ENCODE measurements around the gene ZKSCAN1.
"Not testable (repeated sequence)": the region's sequence is repeated elsewhere in the genome, so short reads cannot be mapped to it uniquely, and the experiment has no call there.

ZKSCAN1 gene

GRCh38 chr7:100007887-100008286 lies 7.5 kb upstream of the ZKSCAN1 start:
- Histone ChIP-seq H3K4me3 (ENCODE audit: low read length) (no peak overlapping the region), H3K9ac (ENCODE audit: low read depth, low read length) (no peak overlapping the region), H3K36me3 (ENCODE audit: insufficient read depth, low read depth, low read length) (no peaks in the 10 kb centered on the region), H3K4me1 (ENCODE audit: insufficient read depth, low read length) (no peaks in the 10 kb centered on the region; the same call in 1 of the 2 replicates), H3K9me3 (ENCODE audit: insufficient read depth, low read depth, low read length) (no peaks in the 10 kb centered on the region), H3K27ac (ENCODE audit: low read length) (no peak overlapping the region), H3K27me3 (ENCODE audit: insufficient read depth, low read length) (no peaks in the 10 kb centered on the region)

DNA sequence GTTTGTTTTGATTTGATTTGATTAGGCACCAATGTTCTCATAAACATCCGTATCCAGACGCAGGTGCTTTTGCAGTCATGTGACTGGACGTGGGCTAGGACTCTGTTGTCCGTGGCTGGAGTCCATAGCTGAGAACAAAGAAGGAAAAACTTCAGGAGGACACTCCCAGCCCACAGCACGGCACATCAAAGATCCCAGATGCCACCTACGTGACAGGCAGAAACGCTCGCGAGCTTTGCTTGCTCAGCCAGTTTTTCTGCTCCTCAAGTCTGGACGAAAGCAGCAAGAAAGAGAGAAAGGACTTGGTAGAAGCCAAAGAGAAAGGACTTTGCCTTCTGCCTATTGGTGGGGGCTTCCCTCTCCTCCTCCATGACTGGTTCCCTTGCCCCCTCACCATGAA lies 6.9 kb upstream of the ZKSCAN1 start:
- no peaks in the 10 kb centered on the region; the same call in 1 of the 2 replicates for H3K4me1 ChIP-seq (ENCODE audit: insufficient read depth, low read length)
- H3K9me3 ChIP-seq (ENCODE audit: insufficient read depth, low read depth, low read length) = no peaks in the 10 kb centered on the region
- no peak overlapping the region for H3K9ac ChIP-seq (ENCODE audit: low read depth, low read length)
- no peak overlapping the region for H3K4me3 ChIP-seq (ENCODE audit: low read length)
- no peaks in the 10 kb centered on the region for H3K36me3 ChIP-seq (ENCODE audit: insufficient read depth, low read depth, low read length)
- H3K27me3 ChIP-seq (ENCODE audit: insufficient read depth, low read length) = no peaks in the 10 kb centered on the region
- H3K27ac ChIP-seq (ENCODE audit: low read length) = no peak overlapping the region

GRCh38 chr7:100009952-100010351 lies 5.4 kb upstream of the ZKSCAN1 start:
- not testable (repeated sequence) for H3K4me1 ChIP-seq (ENCODE audit: insufficient read depth, low read length); H3K9me3 ChIP-seq (ENCODE audit: insufficient read depth, low read depth, low read length); H3K4me3 ChIP-seq (ENCODE audit: low read length); H3K9ac ChIP-seq (ENCODE audit: low read depth, low read length); H3K27ac ChIP-seq (ENCODE audit: low read length); H3K27me3 ChIP-seq (ENCODE audit: insufficient read depth, low read length); H3K36me3 ChIP-seq (ENCODE audit: insufficient read depth, low read depth, low read length)

GRCh38 chr7:100010901-100011300 lies 4.5 kb upstream of the ZKSCAN1 start:
- Histone ChIP-seq H3K4me3 (ENCODE audit: low read length) (no peak overlapping the region), H3K27ac (ENCODE audit: low read length) (no peak overlapping the region), H3K9ac (ENCODE audit: low read depth, low read length) (no peak overlapping the region), H3K9me3 (ENCODE audit: insufficient read depth, low read depth, low read length) (no peaks in the 10 kb centered on the region), H3K36me3 (ENCODE audit: insufficient read depth, low read depth, low read length) (no peaks in the 10 kb centered on the region), H3K4me1 (ENCODE audit: insufficient read depth, low read length) (no peaks in the 10 kb centered on the region), H3K27me3 (ENCODE audit: insufficient read depth, low read length) (no peaks in the 10 kb centered on the region)

DNA sequence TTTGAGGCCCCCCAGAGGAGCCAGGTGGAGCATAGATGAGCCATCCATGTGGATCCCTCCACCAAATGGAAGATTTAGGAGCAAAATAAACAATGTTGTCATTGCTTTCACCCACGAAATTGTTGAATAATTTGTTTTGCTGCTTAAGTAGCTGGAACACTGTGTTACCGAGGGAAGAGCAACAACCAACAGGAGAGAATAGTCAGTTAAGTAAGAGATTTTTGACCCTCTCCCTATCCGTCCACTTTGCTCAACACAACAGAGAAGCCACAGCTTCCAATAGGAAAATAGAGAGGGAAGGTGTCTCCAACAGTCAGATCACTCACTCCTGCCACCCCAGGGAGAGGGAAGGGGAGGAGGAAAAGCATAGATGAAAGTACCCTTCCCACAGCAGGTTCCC lies 3.9 kb upstream of the ZKSCAN1 start:
- H3K4me3 ChIP-seq (ENCODE audit: low read length) = no peak overlapping the region
- H3K27me3 ChIP-seq (ENCODE audit: insufficient read depth, low read length) = no peaks in the 10 kb centered on the region
- H3K9me3 ChIP-seq (ENCODE audit: insufficient read depth, low read depth, low read length) = no peaks in the 10 kb centered on the region
- H3K36me3 ChIP-seq (ENCODE audit: insufficient read depth, low read depth, low read length) = no peaks in the 10 kb centered on the region
- peaks cover under 1% of the 10 kb centered on the region; the same call in 1 of the 2 replicates for H3K4me1 ChIP-seq (ENCODE audit: insufficient read depth, low read length)
- H3K9ac ChIP-seq (ENCODE audit: low read depth, low read length) = no peak overlapping the region
- H3K27ac ChIP-seq (ENCODE audit: low read length) = no peak overlapping the region

DNA sequence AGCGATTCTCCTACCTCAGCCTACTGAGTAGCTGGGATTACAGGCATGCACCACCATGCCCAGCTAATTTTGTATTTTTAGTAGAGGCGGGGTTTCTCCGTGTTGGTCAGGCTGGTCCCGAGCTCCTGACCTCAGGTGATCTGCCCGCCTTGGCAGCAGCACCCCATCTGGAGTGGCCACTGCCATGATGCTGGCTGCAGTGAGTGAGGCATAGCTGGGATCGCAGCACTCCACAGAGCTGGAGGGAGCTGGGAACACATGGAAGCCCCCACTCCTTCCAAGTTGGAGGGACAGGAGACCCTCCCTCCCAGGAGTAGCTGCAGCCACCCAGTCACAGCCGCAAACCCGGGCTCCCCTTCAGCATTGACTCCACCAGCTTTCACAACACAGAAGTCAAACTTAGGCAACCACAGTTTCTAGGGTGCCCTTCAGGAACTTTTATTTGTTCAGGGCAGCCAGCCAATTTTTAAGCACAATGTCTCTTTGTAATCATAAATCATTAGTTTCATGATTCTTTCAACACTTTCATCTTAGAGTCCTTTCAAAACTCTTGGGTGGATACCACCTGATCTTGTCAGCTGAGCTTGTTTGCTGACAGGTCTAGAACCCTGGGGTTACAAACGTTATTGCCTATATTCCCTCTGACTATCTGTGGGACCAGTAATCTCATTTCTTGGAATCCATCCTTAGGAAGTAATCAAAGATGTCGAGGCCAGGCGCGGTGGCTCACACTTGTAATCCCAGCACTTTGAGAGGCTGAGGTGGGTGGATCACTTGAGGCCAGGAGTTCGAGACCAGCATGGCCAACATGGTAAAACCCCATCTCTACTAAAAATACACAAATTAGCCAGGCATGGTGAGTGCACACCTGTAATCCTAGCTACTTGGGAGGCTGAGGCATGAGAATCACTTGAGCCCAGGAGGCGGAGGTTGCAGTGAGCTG lies 2.7 kb upstream of the ZKSCAN1 start:
- not testable (repeated sequence) for H3K9me3 ChIP-seq (ENCODE audit: insufficient read depth, low read depth, low read length); H3K9ac ChIP-seq (ENCODE audit: low read depth, low read length); H3K27ac ChIP-seq (ENCODE audit: low read length); H3K27me3 ChIP-seq (ENCODE audit: insufficient read depth, low read length); H3K4me3 ChIP-seq (ENCODE audit: low read length); H3K36me3 ChIP-seq (ENCODE audit: insufficient read depth, low read depth, low read length); H3K4me1 ChIP-seq (ENCODE audit: insufficient read depth, low read length)

DNA sequence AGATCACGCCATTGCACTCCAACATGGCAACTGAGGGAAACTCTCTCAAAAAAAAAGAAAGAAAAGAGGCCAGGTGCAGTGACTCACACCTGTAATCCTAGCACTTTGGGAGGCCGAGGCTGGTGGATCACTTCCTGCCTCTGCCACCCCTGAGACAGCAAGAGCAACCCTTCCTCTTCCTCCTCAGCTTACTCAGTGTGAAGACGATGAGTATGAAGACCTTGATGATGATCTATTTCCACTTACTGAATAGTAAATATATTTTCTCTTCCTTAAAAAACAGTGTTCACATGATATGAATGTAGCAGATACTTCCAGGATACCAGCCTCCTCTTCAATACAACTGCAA lies 2.1 kb upstream of the ZKSCAN1 start:
- no peak overlapping the region for H3K27ac ChIP-seq (ENCODE audit: low read length)
- H3K9me3 ChIP-seq (ENCODE audit: insufficient read depth, low read depth, low read length) = no peaks in the 10 kb centered on the region
- H3K27me3 ChIP-seq (ENCODE audit: insufficient read depth, low read length) = no peaks in the 10 kb centered on the region
- H3K4me3 ChIP-seq (ENCODE audit: low read length) = no peak overlapping the region
- H3K36me3 ChIP-seq (ENCODE audit: insufficient read depth, low read depth, low read length) = no peaks in the 10 kb centered on the region
- H3K9ac ChIP-seq (ENCODE audit: low read depth, low read length) = no peak overlapping the region
- peaks cover 4% of the 10 kb centered on the region; the same call in 1 of the 2 replicates for H3K4me1 ChIP-seq (ENCODE audit: insufficient read depth, low read length)

- Histone ChIP-seq H3K4me3 (ENCODE audit: low read length) (peak overlapping the region; percentile 93), H3K9ac (ENCODE audit: low read depth, low read length) (peak overlapping the region; percentile 97), H3K4me1 (ENCODE audit: insufficient read depth, low read length) (peaks cover 4% of the 10 kb centered on the region; the same call in 1 of the 2 replicates), H3K27ac (ENCODE audit: low read length) (peak overlapping the region; percentile 60), H3K9me3 (ENCODE audit: insufficient read depth, low read depth, low read length) (no peaks in the 10 kb centered on the region), H3K27me3 (ENCODE audit: insufficient read depth, low read length) (no peaks in the 10 kb centered on the region), H3K36me3 (ENCODE audit: insufficient read depth, low read depth, low read length) (peaks cover 3% of the 10 kb centered on the region; the same call in 1 of the 2 replicates)
Observed at GRCh38 chr7:100016215-100016901, 962 bp downstream of the ZKSCAN1 start.

- H3K27ac ChIP-seq (ENCODE audit: low read length) = no peak overlapping the region
Observed at GRCh38 chr7:100017300-100017699, 1.9 kb downstream of the ZKSCAN1 start.

DNA sequence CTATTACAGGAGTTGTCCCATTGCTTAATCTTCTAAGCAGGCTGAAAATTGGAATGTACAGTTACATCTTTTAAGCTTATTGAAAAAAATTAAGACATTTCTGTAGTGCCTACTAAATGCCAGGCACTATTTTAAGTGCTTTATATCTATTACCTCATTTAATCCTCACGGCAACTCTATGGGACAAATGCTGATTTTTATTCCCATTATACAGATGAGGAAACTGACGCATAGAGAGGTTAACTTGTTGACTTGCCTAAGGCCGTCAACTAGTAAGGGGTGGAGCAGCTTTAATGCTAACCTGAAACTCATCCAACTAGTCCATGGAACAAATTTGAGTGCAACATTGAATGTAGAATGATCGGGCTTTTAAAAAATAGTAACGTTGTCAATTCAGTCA lies 2.5 kb downstream of the ZKSCAN1 start:
- Histone ChIP-seq H3K27ac (ENCODE audit: low read length) (no peak overlapping the region), H3K9ac (ENCODE audit: low read depth, low read length) (no peak overlapping the region), H3K36me3 (ENCODE audit: insufficient read depth, low read depth, low read length) (peaks cover 12% of the 10 kb centered on the region; the same call in 1 of the 2 replicates), H3K4me1 (ENCODE audit: insufficient read depth, low read length) (peaks cover 4% of the 10 kb centered on the region; the same call in 1 of the 2 replicates), H3K27me3 (ENCODE audit: insufficient read depth, low read length) (no peaks in the 10 kb centered on the region), H3K9me3 (ENCODE audit: insufficient read depth, low read depth, low read length) (no peaks in the 10 kb centered on the region), H3K4me3 (ENCODE audit: low read length) (no peak overlapping the region)

More at GRCh38 chr7:100017300-100017699, 1.9 kb downstream of the ZKSCAN1 start:
- H3K4me1 ChIP-seq (ENCODE audit: insufficient read depth, low read length) = peaks cover 4% of the 10 kb centered on the region; the same call in 1 of the 2 replicates
- H3K9me3 ChIP-seq (ENCODE audit: insufficient read depth, low read depth, low read length) = no peaks in the 10 kb centered on the region
- H3K36me3 ChIP-seq (ENCODE audit: insufficient read depth, low read depth, low read length) = peaks cover 6% of the 10 kb centered on the region; the same call in 1 of the 2 replicates
- no peak overlapping the region for H3K9ac ChIP-seq (ENCODE audit: low read depth, low read length)
- H3K4me3 ChIP-seq (ENCODE audit: low read length) = no peak overlapping the region
- no peaks in the 10 kb centered on the region for H3K27me3 ChIP-seq (ENCODE audit: insufficient read depth, low read length)

GRCh38 chr7:100019908-100020307 lies 4.5 kb downstream of the ZKSCAN1 start:
- peaks cover 32% of the 10 kb centered on the region for H3K36me3 ChIP-seq (ENCODE audit: insufficient read depth, low read depth, low read length)
- H3K4me3 ChIP-seq (ENCODE audit: low read length) = no peak overlapping the region
- peaks cover 4% of the 10 kb centered on the region; the same call in 1 of the 2 replicates for H3K4me1 ChIP-seq (ENCODE audit: insufficient read depth, low read length)
- no peaks in the 10 kb centered on the region for H3K9me3 ChIP-seq (ENCODE audit: insufficient read depth, low read depth, low read length)
- no peaks in the 10 kb centered on the region for H3K27me3 ChIP-seq (ENCODE audit: insufficient read depth, low read length)
- H3K9ac ChIP-seq (ENCODE audit: low read depth, low read length) = no peak overlapping the region
- H3K27ac ChIP-seq (ENCODE audit: low read length) = no peak overlapping the region
